CD4-positive, alpha-beta T cell treated with Interleukin-15 for 4 hours (primary cell): Measurements from ENCODE around the gene FBXO3.
"Not testable (repeated sequence)": the region's sequence is repeated elsewhere in the genome, so short reads cannot be mapped to it uniquely, and the experiment has no call there.

Source experiments
- DNase-seq: peaks from one replicate; pipeline ENCODE4 v3.0.0-alpha.2; 2020; ENCODE audit warnings: low spot score

Gene FBXO3, protein sequence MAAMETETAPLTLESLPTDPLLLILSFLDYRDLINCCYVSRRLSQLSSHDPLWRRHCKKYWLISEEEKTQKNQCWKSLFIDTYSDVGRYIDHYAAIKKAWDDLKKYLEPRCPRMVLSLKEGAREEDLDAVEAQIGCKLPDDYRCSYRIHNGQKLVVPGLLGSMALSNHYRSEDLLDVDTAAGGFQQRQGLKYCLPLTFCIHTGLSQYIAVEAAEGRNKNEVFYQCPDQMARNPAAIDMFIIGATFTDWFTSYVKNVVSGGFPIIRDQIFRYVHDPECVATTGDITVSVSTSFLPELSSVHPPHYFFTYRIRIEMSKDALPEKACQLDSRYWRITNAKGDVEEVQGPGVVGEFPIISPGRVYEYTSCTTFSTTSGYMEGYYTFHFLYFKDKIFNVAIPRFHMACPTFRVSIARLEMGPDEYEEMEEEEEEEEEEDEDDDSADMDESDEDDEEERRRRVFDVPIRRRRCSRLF

DNA sequence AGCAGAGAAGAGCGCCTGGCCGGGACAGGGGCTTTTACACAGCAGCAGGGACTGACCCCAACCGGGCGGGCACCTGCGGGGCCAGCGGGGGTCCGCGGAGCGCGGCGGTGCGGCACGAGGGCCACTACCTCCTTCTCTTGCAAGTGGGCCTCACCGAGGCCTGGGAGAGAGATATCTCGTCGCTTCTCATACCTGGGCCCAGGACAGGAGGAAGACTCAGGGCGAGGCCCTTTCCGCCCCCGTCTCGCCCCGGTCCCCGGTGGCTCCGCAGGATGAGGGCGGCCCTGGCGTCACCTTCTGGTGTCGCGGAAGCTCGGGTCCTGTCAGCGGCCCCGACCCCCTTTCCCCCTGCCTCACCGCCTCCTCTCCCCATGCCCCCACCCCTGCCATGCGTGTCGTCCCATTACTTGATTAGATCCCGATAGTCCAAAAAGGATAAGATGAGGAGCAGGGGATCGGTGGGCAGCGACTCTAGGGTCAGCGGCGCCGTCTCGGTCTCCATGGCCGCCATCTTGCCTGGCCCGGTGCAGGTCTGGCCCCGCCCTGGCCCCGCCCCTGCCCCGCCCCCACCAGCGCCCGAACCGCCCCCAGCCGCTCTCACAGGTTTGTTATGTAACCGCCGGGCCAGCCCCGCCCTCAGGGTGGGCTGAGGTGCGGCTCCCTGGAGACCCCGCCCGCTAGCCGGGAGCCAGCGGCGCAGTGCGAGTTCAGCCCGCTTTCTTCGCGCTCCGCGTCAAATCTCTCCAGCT is at the start of gene FBXO3:
Gene FBXO3, minus strand, starts transcription at position 534 of the 749 bp plus-strand sequence. Its CDS starts 23 bp downstream, at position 511.
- peak; percentile 87 for DNase-seq

DNA sequence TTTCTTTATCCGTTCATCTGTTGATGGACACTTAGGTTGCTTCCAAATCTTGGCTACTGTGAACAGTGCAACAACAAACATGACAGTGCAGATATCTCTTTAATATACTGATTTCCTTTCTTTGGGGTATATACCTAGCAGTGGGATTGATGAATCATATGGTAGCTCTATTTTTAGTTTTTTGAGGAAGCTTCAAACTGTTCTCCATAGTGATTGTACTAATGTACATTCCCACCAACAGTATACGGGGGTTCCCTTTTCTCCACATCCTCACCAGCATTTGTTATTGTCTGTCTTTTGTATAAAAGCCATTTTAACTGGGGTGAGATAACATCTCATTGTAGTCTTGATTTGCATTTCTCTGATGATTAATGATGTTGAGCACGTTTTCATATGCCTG is 48.7 kb upstream of the FBXO3 start:
- not testable (repeated sequence) for DNase-seq

DNA sequence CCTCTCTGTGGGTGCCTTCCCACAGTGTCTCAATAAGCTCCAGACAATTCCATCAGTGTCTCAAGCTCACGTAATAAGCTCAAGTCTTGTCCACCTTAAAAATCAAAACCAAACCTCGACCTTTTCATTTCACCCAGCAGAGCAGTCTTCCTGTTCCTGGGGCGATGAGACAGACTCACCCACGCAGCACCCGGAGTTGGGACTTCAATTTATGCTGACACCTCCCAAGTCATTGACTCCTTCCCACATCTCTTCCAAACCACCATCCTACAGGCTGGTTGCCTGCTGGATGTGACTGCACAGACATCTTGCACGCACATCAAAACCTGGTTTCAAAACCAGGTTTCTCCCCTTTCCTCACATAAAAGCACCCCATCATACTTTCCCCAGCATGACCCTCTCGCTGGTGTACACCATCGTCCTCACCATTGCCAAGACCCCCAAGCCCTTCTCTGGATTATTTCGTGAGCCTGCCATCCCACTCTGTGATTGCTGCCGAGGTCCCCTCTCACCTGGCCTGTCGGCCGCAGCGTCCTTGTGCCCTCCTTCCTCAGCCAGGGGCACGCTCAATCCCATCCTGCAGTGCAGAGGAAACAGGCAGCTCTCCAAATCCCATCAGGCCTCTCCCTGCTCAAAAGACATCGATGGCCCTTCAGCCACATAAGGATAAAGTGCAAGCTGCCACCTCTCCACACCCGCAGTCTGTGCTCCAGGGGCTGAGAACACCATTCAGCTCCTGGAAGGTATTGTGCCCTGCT is 45.1 kb upstream of the FBXO3 start:
- no peak for DNase-seq

DNA sequence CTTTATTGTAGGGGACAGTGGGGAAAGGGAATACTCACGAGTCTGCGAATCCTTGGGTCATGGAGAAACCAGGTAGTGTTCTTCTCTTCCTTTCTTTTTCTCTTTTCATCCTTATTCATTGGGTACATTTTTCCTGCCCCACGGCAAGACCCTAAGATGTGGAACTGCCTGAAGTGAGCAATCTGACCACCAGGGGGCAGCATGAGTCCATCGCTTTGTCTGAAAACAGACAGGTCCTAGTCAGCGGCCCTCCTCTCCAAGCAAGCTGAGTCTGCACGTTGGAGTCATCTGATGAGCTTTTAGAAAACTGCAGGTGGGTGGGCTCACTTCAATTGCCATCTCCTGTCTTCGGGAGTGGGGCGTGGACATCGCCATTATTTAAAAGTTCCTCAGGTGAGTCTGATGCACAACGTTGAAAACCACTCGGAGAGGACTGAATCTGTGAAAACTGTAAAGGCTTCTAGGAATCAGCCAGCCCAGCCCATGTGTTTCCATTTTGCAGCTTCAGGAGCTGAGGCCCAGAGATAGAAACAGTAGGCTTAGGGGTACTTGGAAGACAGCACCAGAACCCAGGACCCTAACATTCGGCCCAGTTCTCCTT is 34.0 kb upstream of the FBXO3 start:
- peak; percentile 82 for DNase-seq

DNA sequence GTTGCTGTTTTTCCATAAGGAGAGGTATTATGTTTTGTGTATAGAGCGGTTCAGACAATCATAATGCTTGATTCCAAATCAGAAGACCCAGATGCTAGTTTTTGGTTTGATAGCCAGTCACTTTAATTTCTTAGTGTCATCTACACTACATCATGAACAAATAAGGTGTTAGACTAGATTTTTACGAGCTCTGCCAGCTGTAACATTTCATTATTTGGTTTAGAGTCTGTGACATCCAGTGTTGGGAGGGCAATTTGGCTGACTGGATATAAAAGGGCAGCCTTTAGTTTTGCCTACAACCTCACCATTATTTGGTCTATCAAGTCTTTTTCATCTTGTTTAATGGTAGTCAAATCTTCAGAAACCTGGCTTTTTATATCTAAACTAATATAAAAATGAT is 30.2 kb upstream of the FBXO3 start:
- no peak for DNase-seq

DNA sequence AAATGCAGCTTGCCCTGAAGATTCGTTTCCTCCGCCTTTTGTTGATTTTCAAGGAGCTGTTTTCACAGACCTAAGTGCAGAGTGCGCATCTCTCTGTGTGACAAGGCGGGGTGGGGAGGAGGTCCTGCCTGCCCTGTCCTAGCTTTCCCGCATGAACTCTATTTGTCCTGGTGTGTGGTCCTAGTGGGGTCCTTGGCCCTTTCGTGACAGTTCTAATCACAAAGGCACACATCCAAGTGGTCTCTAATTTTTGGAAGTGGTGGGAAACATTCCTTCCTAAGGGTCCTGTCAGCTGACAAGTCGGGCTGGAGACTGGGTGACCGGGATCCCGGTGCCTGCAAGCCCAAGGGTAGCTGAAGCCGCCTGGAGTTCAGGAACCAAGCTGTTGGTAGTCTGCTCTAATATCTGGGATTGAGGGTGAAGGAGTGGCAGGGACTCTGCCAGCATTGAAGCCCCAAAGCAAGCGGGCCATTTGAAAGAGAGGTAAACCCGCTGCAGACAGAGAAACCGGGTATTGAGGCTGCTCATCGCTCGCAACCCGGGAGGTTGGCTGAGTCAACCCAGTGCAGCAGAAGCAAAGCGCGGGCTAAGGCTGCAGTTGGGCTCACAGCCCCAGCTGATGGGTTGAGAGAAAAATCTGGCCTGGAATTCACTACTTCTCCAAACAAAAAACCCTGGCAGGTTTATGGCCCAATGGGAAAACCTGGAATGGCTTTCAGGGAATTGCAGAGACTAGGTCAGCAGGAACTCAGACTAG is 28.1 kb upstream of the FBXO3 start:
- no peak for DNase-seq

DNA sequence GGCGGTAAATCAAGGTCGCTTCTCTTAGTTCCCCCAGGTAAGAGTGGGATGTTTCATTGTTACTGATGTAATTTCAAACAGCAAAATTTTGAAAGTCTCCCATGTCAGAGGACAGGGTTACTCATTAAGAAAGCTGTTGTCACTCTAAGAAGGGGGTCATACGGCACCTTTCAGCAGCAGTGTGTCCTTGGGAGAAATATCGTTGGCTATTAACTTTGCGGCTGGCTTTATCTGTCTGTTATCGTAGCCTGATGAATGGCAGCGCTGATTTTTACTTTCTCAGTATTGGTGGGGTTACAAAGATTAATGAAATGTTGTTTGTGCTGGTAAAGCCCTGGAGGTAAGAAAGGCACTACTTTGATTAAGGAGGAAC is 27.5 kb upstream of the FBXO3 start:
- no peak for DNase-seq

DNA sequence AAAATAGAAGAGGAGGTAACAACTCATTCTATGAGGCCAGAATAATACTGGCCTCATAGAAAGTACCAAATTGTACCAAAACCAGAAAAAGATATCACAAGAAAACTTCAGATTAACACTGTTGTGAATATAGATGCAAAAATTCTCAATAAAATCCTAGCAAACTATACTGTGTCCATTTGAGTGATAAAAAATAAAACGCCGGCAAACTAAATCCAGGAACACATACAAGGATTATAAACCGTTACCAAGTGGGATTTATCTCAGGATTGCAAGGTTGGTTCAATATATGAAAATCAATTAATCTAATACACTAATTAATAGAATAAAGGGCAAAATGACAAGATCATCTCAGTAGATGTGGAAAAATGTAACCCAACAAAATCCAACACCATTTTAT is 23.6 kb upstream of the FBXO3 start:
- DNase-seq = no peak

DNA sequence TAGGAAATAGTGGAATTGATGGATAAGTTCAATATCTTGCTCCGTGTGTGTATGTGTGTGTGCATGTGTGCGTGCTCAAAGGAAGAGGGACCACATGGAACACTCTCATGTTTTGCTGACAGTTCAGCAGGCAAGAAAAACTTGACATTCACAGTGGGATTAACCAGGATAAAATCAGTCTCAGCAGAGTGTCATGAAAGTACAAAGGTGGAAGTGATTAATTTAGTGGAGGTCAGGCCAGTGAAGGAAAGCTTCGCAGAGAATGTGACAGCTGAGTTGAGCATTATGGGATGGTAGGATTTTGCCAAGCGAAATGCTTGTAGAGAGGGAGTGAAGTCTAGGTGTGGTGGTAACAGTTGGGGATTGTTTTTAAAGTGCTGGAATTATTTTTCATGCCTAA is 15.7 kb upstream of the FBXO3 start:
- no peak for DNase-seq

DNA sequence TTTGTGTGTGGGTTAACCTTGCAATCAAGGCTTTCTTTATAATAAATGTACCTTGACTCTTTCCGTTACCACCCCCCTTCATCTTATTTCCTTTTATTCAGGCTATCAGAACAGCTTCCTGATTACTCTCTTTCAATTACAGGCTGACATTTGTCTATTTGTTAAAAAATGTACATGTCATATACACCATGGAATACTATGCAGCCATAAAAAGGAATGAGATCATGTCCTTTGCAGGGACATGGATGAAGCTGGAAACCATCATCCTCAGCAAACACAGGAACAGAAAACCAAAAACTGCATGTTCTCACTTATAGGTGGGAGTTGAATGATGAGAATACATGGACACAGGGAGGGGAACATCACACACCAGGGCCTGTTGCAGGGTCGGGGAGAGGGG is 13.8 kb upstream of the FBXO3 start:
- DNase-seq = not testable (repeated sequence)

DNA sequence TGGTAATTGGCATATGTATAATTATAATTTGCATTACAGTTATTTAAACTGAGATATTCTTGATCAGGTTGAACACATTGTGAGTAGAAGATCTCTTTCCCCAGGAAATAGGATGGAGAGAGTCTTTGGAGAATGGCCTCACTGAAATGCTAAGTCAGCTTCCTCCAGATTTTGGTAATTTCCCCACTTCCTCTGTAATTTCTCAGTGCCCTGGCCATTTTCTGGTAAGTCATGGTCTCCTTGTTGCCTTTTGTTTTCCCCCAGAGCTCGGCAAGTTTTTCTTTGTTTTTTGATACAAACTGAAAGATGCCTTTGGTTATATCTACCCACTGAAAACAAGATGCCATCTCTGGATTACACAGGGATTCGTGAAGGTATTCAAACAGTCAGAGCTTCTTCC is 12.8 kb upstream of the FBXO3 start:
- DNase-seq = no peak

DNA sequence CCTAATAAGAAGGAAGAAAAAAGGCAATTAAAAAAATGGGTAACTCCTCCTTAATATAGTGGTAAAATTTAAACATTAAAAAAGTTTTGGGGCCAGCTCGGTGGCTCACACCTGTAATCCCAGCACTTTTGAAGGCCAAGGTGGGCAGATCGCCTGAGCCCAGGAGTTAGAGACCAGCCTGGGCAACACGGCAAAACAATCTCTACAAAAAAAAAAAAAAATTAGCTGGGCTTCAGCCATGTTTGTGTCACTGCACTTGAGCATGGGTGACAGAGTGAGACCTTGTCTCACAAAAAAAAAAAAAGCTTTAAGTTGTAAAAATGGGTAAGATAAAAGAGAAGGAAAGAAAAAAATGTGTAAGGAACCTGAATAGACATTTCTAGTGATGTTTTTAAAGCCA is 11.3 kb upstream of the FBXO3 start:
- no peak for DNase-seq

DNA sequence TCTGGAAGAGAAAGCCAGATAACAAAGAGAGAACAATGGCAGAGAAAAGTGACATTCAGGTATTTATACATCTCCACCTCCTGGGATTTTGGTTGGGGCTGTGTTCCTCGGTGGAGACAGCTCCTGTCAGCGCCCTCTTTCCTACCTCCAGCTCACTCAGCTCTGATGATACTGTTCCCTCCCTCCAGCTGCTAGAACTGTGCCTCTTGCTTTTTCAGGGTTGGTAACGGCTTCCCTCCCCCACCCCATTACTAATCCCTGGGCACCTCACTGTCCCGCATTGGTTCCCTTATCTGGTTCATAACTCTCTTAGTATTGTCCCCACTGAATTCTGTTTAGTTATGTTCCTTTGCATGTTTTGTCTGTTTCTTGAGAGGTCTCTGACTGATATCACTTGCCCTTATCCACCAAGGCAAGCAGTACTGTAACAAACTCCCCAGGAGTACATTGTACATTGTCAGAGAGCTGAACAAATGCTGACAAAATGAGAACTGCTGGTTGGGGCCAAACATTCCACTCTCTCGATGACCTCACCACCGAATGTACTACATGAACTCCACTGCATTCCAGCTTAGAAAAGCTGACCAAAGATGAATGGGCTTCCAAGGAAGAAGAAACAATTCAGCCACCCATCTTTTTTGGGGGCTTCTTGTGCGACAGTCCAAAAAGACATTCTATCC is 5.7 kb upstream of the FBXO3 start:
- DNase-seq = no peak

DNA sequence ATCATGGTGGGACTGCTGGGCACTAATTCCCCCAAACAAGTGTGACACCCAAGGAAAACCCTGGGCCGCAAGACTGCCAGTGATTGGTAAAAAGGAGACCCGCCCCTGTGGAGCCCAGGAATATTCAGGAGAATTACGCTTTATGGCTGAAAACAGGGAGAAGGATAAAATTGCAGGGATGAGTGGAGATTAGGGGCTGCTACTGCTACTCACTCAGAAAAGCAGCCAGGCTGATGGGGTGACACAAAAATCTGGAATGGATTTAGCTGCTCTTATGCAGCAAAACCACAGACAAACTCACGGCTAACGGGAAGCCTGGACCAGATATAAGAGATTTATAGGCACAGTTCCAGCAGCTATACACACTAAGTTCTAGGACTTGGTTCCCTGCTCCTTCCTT is 4.4 kb upstream of the FBXO3 start:
- no peak for DNase-seq

DNA sequence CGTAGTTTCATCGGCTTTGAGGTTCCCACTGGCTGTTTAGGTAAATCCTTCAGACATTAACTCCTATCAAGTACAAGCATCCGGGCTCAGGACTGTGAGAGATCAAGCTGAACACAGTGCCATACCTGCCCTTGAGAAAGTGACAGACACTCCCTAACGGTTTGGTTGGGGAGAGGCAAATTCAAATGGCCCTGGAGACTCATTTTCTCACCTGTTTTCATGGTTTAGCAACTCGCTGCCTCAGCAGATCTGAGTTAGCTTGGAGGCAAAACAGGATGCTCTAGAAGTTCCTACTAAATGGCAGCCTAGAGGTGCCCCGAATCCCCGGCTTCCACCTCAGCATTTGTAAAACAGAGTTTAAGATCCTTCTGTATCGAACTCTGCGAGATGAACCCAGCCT is 3.6 kb upstream of the FBXO3 start:
- DNase-seq = peak; percentile 38

DNA sequence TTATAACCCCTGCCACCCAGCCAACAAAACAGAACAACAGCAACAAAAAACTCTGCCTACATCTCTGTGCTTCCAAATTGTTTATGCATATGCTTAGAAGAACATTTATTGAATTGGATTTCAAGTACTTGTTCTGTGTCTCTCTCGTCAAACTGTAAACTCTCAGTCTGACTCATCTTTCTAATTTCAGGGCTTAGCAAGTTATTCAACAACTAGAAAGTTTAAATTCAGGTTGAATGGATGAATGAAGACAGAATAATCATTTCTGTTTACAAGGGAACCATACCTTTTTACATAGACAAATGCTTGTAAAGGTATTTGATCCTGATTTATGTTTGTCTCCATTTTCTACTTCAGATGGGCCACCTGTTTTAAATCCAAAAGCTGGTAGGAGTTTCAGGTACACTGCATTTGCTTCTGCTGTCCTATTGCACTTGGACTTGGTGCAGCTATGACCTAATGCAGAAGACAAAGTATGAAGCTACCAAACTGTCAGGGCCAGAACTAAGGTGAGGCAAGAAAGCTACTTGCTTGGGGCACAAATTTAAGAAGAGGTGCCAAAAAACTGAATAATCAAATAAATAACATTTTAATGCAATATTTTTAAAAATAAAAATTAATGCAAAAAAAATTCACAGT is 1.6 kb upstream of the FBXO3 start:
- no peak for DNase-seq

DNA sequence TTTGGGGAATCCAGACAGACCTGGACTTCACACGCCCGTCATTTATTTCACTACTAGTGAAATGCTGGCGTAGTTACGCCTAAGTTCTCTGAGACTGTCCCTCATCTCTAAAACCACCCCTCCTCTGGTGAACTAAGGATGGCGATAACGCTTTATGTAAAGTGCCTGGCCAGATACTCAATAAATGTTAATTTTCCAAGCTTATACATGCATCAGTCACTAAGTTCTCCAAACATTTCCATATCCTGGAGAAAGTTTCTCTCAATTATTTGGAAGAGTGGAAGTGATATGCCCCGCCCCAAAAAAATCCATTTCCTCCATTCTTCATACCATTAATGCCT is 1.1 kb upstream of the FBXO3 start:
- DNase-seq = no peak

DNA sequence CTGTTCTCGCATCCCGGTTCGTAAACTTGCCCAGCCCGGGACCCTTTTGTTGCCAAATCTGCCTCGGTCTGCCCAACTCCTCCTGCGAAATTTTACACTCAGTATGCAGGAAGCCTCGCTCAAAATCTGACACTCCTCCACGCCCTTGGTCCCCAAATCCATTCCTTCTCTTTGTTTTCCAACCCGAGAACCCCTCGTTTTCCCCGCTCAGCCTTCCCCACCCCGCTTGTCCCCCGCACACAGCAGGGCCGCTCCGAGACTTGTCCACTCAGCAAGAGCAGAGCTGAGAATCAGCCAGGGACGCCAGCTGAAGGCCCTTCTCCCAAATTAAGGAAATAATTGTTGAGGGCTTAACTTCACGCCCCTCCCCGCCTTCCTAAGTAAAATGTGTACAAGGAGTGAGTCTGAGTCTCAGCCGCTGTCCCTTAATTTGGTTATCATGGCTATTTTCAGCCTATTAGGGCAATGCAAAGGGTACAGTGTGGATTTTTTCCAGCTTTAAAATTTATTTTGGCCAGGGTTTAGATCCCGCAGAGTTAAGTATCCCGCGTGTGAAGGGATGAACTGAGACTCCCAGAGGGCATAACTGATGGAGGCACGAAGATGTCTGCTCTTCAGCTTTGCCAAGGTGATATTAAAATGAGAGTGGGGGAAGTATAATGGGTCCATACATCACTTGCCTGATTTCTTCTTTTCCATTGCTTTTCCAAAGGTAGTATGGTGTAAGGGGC is 581 bp upstream of the FBXO3 start:
- no peak for DNase-seq

DNA sequence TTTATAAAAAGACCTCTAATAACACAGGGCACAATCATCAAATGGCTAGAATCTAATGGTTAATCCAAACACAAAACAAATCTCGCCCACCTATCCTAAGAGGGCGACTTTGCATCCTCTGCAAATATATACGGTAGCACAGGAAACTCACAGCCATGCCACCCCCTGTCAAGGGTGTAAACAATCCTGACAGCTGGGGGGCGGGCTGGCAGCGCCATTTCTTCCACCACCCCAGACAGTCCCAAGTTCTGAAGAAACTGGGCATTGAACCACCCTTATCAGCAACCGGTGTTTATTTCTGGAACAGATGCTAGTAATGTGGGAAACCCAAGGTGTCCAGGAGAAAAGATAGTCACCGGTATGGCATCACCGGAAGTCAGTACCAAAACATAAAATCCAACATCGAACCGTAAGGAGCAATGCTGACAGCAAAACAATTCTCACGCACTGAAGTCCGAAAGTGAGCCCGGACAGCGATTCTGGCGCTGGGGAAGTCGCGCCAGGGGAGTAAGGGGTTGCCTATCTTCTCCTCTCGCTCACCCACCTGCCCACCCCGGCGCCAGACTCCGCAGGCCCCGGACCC is 825 bp downstream of the FBXO3 start:
- DNase-seq = peak; percentile 20

DNA sequence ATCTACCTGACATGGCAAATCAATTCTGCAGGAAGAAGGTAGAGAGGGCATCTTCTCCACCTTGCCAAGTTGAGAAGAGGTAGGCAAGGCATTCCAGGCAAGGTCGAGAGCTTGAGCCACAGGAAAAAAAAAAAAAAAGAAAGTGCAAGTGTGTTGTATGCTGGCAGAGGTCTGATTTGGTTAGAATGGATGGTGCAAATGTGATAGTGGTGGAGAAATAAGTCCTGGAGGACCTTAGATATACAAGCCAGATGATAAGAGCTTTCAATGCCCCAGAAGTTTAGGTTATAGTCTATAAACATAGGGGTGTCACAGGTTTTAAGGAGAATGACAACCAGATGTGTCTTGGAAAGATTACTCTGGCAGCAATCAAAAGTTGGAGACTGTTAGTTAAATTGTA is 1.4 kb downstream of the FBXO3 start:
- DNase-seq = no peak
